H1 (cell line): ENCODE measurements around the gene VCP. TPM values are rescaled to one million over a fixed set of nuclear protein-coding genes. Genes with fewer than 3 reads are reported as not detected.

Experiments used
- CTCF ChIA-PET: fragments of 300-600 bp; sonication (Branson Sonifier 250); formaldehyde crosslinking; loops from one replicate; lab custom pipeline; 2021; ENCODE audit not compliant: partially characterized antibody; lab: Charles Lee
- POLR2A ChIA-PET: fragments of 300-600 bp; sonication (Branson Sonifier 250); formaldehyde crosslinking; loops from one replicate; lab custom pipeline; 2021; ENCODE audit warnings: inconsistent platforms; ENCODE audit not compliant: partially characterized antibody; lab: Charles Lee
- DNase-seq, 2 experiments: peaks; one replicate each; pipeline versions ENCODE4 v3.0.0 to v3.0.0-alpha.2; 2010 to 2022; ENCODE audit warnings: low spot score in 2 of 2, low read depth in 1 of 2, mixed read lengths in 1 of 2
- FAIRE-seq: peaks from 2 replicates; lab custom pipeline; 2011; peaks lifted over from hg19 to GRCh38; lab: Jason Lieb, UNC
- H2AFZ ChIP-seq: 2 replicates; pipeline ENCODE4 v1.8.1; 2012; ENCODE audit warnings: low read length, inconsistent platforms
- H2AK5ac ChIP-seq: 2 replicates; pipeline ENCODE4 v1.6.1; 2013; ENCODE audit warnings: low read depth, low read length
- H2BK120ac ChIP-seq: replicated peaks from 2 replicates; pipeline ENCODE3; 2013; ENCODE audit warnings: low read depth, low read length, inconsistent platforms
- H2BK12ac ChIP-seq: 2 replicates; pipeline ENCODE4 v1.6.1; 2013; ENCODE audit warnings: low read depth, low read length
- H2BK15ac ChIP-seq: 2 replicates; pipeline ENCODE4 v1.6.1; 2013; ENCODE audit warnings: low read length
- H2BK20ac ChIP-seq: 2 replicates; pipeline ENCODE4 v1.6.1; 2013; ENCODE audit warnings: low read length
- H2BK5ac ChIP-seq: 2 replicates; pipeline ENCODE4 v1.6.1; 2013; ENCODE audit warnings: low read depth, low read length
- H3K14ac ChIP-seq: 2 replicates; pipeline ENCODE4 v1.6.1; 2013; ENCODE audit warnings: inconsistent platforms; ENCODE audit not compliant: insufficient read length
- H3K18ac ChIP-seq: 2 replicates; pipeline ENCODE4 v1.6.1; 2013; ENCODE audit warnings: low read length; ENCODE audit errors: extremely low read depth
- H3K23ac ChIP-seq: 2 replicates; pipeline ENCODE4 v1.6.1; 2013; ENCODE audit warnings: inconsistent platforms; ENCODE audit not compliant: insufficient read length
- H3K23me2 ChIP-seq: 2 replicates; pipeline ENCODE4 v1.6.1; 2013; ENCODE audit warnings: low read depth, low read length
- H3K27ac ChIP-seq: 2 replicates; pipeline ENCODE4 v1.6.1; 2011; ENCODE audit warnings: low read depth, low read length, inconsistent platforms
- H3K27me3 ChIP-seq, 4 experiments: replicated peaks in 1 of 4; 1 replicate in 1 of 4; 2 replicates in 3 of 4; pipeline versions ENCODE4 v1.6.1 to v1.8.1; 2011 to 2013; ENCODE audit warnings: low read length in 3 of 4, mild to moderate bottlenecking in 3 of 4, inconsistent platforms in 2 of 4, mixed read lengths in 2 of 4, moderate library complexity in 1 of 4; ENCODE audit not compliant: control insufficient read depth in 3 of 4, insufficient read depth in 3 of 4; ENCODE audit errors: extremely low read depth in 1 of 4
- H3K36me3 ChIP-seq, 4 experiments: 2 replicates each; pipeline versions ENCODE4 v1.6.1 to v1.8.1; 2011 to 2013; ENCODE audit warnings: mild to moderate bottlenecking in 4 of 4, low read length in 3 of 4, moderate library complexity in 2 of 4, control low read depth in 1 of 4, inconsistent platforms in 1 of 4; ENCODE audit not compliant: insufficient read depth in 4 of 4, control insufficient read depth in 2 of 4
- H3K4ac ChIP-seq: replicated peaks from 2 replicates; pipeline ENCODE3; 2013; ENCODE audit warnings: low read length, low read depth, mixed read lengths, inconsistent platforms; ENCODE audit not compliant: insufficient read length
- H3K4me1 ChIP-seq, 4 experiments: replicated peaks in 1 of 4; 1 replicate in 1 of 4; 2 replicates in 3 of 4; pipeline versions ENCODE4 v1.6.1 to v1.8.1; 2011 to 2013; ENCODE audit warnings: low read length in 3 of 4, inconsistent platforms in 2 of 4, mixed read lengths in 1 of 4; ENCODE audit not compliant: insufficient read depth in 4 of 4, control insufficient read depth in 3 of 4
- H3K4me2 ChIP-seq, 2 experiments: 2 replicates each; pipeline versions ENCODE4 v1.6.1 to v1.8.1; 2011 to 2013; ENCODE audit warnings: low read depth in 2 of 2, low read length in 2 of 2, control low read depth in 1 of 2, inconsistent platforms in 1 of 2, mild to moderate bottlenecking in 1 of 2; ENCODE audit not compliant: insufficient read depth in 1 of 2
- H3K4me3 ChIP-seq, 4 experiments: fragments of 200-600, 300-600 bp in 1 of 4; sonication (generic), shearing (Covaris generic), sonication (Bioruptor Twin) in 1 of 4; 2 replicates each; pipeline versions ENCODE4 v1.5.1 to v1.8.1; 2011 to 2016; ENCODE audit warnings: low read length in 4 of 4, low read depth in 3 of 4, control low read depth in 2 of 4, inconsistent platforms in 2 of 4, mild to moderate bottlenecking in 2 of 4, mixed read lengths in 1 of 4, moderate library complexity in 1 of 4; ENCODE audit not compliant: insufficient read depth in 2 of 4; ENCODE audit errors: extremely low read depth in 1 of 4
- H3K56ac ChIP-seq: replicated peaks from 2 replicates; pipeline ENCODE3; 2013; ENCODE audit warnings: low read depth, mild to moderate bottlenecking, mixed read lengths, low read length, inconsistent platforms; ENCODE audit not compliant: insufficient read length
- H3K79me1 ChIP-seq: 2 replicates; pipeline ENCODE4 v1.6.1; 2013; ENCODE audit warnings: low read depth, low read length, control low read depth
- H3K79me2 ChIP-seq, 2 experiments: 2 replicates each; pipeline versions ENCODE4 v1.6.1 to v1.8.1; 2012 to 2013; ENCODE audit warnings: low read length in 2 of 2, mild to moderate bottlenecking in 2 of 2, inconsistent platforms in 1 of 2; ENCODE audit not compliant: insufficient read depth in 2 of 2, control insufficient read depth in 1 of 2
- H3K9ac ChIP-seq, 4 experiments: replicated peaks in 1 of 4; 1 replicate in 1 of 4; 2 replicates in 3 of 4; pipeline versions ENCODE4 v1.6.1 to v1.8.1; 2011 to 2013; ENCODE audit warnings: low read depth in 3 of 4, low read length in 3 of 4, control low read depth in 2 of 4, mild to moderate bottlenecking in 2 of 4, moderate library complexity in 2 of 4, inconsistent platforms in 1 of 4; ENCODE audit errors: extremely low read depth in 1 of 4
- H3K9me3 ChIP-seq, 2 experiments: 2 replicates each; pipeline versions ENCODE4 v1.6.1 to v1.8.1; 2012 to 2013; ENCODE audit warnings: mild to moderate bottlenecking in 2 of 2, moderate library complexity in 2 of 2, control low read depth in 1 of 2, inconsistent platforms in 1 of 2, low read depth in 1 of 2, low read length in 1 of 2, mixed read lengths in 1 of 2; ENCODE audit not compliant: insufficient read depth in 2 of 2
- H4K20me1 ChIP-seq, 2 experiments: replicated peaks in 1 of 2; 2 replicates each; pipeline versions ENCODE3 to v1.8.1; 2011 to 2013; ENCODE audit warnings: inconsistent platforms in 2 of 2, low read length in 2 of 2, mild to moderate bottlenecking in 1 of 2; ENCODE audit not compliant: insufficient read depth in 2 of 2, control insufficient read depth in 1 of 2
- H4K5ac ChIP-seq: 2 replicates; pipeline ENCODE4 v1.6.1; 2013; ENCODE audit warnings: low read length, low read depth, mixed read lengths, inconsistent platforms; ENCODE audit not compliant: insufficient read length
- H4K8ac ChIP-seq: 2 replicates; pipeline ENCODE4 v1.8.0; 2013; ENCODE audit warnings: mild to moderate bottlenecking, moderate library complexity, low read length, inconsistent platforms; ENCODE audit not compliant: insufficient read depth; ENCODE audit errors: extremely low read depth
- H4K91ac ChIP-seq: replicated peaks from 2 replicates; pipeline ENCODE3; 2013; ENCODE audit warnings: low read length, mixed read lengths, inconsistent platforms; ENCODE audit not compliant: insufficient read length
- ATF3 ChIP-seq: IDR thresholded peaks from 2 replicates; pipeline ENCODE4 v1.6.1; 2011; ENCODE audit warnings: low read depth, mild to moderate bottlenecking, low read length; ENCODE audit not compliant: insufficient read depth
- BCL11A ChIP-seq, 2 experiments: IDR thresholded peaks; one replicate each; pipeline ENCODE4 v1.6.1; 2011; ENCODE audit warnings: low read depth in 2 of 2, low read length in 2 of 2, mild to moderate bottlenecking in 2 of 2
- CHD2 ChIP-seq: IDR thresholded peaks from 2 replicates; pipeline ENCODE4 v1.6.1; 2012; ENCODE audit warnings: low read length, improper control_type of control experiment
- HDAC2 ChIP-seq, 2 experiments: fragments of 300-600 bp in 1 of 2; sonication (generic) in 1 of 2; IDR thresholded peaks; 2 replicates each; pipeline ENCODE4 v1.6.1; 2011 to 2012; ENCODE audit warnings: low read depth in 2 of 2, low read length in 2 of 2, mild to moderate bottlenecking in 2 of 2, moderate library complexity in 2 of 2, borderline replicate concordance in 1 of 2, inconsistent platforms in 1 of 2
- HDAC6 ChIP-seq: IDR thresholded peaks from one replicate; pipeline ENCODE4 v1.7.1; 2012; ENCODE audit warnings: low read depth, mild to moderate bottlenecking, inconsistent platforms, low read length, moderate library complexity
- JUN ChIP-seq: IDR thresholded peaks from 2 replicates; pipeline ENCODE4 v1.6.1; 2011; ENCODE audit warnings: low read depth, mild to moderate bottlenecking, improper control_type of control experiment, low read length
- JUND ChIP-seq: IDR thresholded peaks from 2 replicates; pipeline ENCODE4 v1.6.1; 2011; ENCODE audit warnings: mild to moderate bottlenecking, improper control_type of control experiment, low read length
- KDM1A ChIP-seq: fragments of 200-600, 300-600 bp; sonication (generic); IDR thresholded peaks from 2 replicates; pipeline ENCODE4 v1.7.1; 2016; ENCODE audit warnings: mild to moderate bottlenecking, low read length, borderline replicate concordance
- KDM5A ChIP-seq: fragments of 200-600 bp; IDR thresholded peaks from 2 replicates; pipeline ENCODE4 v1.7.1; 2012; ENCODE audit warnings: mild to moderate bottlenecking, low read length, inconsistent platforms, mixed read lengths
- POLR2A ChIP-seq, 2 experiments: IDR thresholded peaks; 1 replicate in 1 of 2; 2 replicates in 1 of 2; pipeline ENCODE4 v1.6.1; 2011; ENCODE audit warnings: low read depth in 2 of 2, low read length in 2 of 2, mild to moderate bottlenecking in 2 of 2; ENCODE audit errors: control extremely low read depth in 1 of 2
- POLR2AphosphoS5 ChIP-seq: IDR thresholded peaks from 2 replicates; pipeline ENCODE4 v1.6.1; 2011; ENCODE audit warnings: low read depth, low read length
- RFX5 ChIP-seq: IDR thresholded peaks from 2 replicates; pipeline ENCODE4 v1.6.1; 2011; ENCODE audit warnings: low read depth, low read length, improper control_type of control experiment, borderline replicate concordance
- RNF2 ChIP-seq: fragments of 200-900, 300-1000 bp; sonication (generic); IDR thresholded peaks from 2 replicates; pipeline ENCODE4 v1.7.1; 2016; ENCODE audit warnings: borderline replicate concordance, low read depth, mild to moderate bottlenecking, antibody characterized with exemption, low read length; ENCODE audit not compliant: poor library complexity, severe bottlenecking; ENCODE audit errors: missing control alignments
- TBP ChIP-seq: IDR thresholded peaks from 2 replicates; pipeline ENCODE4 v1.6.1; 2011; ENCODE audit warnings: low read depth, low read length, improper control_type of control experiment
- WGBS, 2 experiments: shearing (Covaris generic) in 1 of 2; methylation state at CpG; one replicate each; pipeline versions ENCODE4 v1.1.6 to v1.1.7; 2013 to 2015; ENCODE audit warnings: low lambda C conversion rate in 2 of 2, mixed read lengths in 2 of 2, inconsistent platforms in 1 of 2, low coverage in 1 of 2, missing lambda C conversion rate in 1 of 2; ENCODE audit not compliant: insufficient replicate concordance in 2 of 2, insufficient coverage in 1 of 2, insufficient read length in 1 of 2; ENCODE audit errors: extremely low coverage in 1 of 2, missing lambda C conversion rate in 1 of 2; 5-methylcytosine and 5-hydroxymethylcytosine counted together
- polyA plus RNA-seq, 7 experiments: library from polyadenylated mRNA; depleted of rRNA in 3 of 7; stranded (reverse) in 5 of 7; unstranded in 2 of 7; fragments of >200 nt in 5 of 7; fragments of 200-250 nt in 2 of 7; gene quantifications; 1 replicate in 5 of 7; 2 replicates in 1 of 7; 4 replicates in 1 of 7; pipeline versions ENCODE4 v1.2.1 to v1.2.3, GENCODE V29; 2011 to 2013; ENCODE audit warnings: missing spikeins in 2 of 7, mixed read lengths in 2 of 7
- total RNA-seq: library from RNA; stranded (reverse); fragmentation: NEBNext Ultra II Directional; extraction: Animal tissue kit (Norgen Biotek cat#: 25700); gene quantifications from 2 replicates; pipeline ENCODE4 v1.2.1, GENCODE V29; 2021

The VCP gene
- total and polyA plus RNA-seq, 2 of the 8 experiments (the other 6 are each of a cell fraction or from before 2014, with no cell fraction given), result 173 to 375 TPM

GRCh38 chr9:35076848-35077247 lies 4.4 kb upstream of the VCP start:
- Histone ChIP-seq H3K9me3 (no peaks in the 10 kb centered on the region), H3K79me1 (peaks cover 8% of the 10 kb centered on the region), H2BK20ac (no peak overlapping the region), H3K14ac (no peak overlapping the region), H3K9ac (no peak overlapping the region), H2BK15ac (no peak overlapping the region), H2BK120ac (no peak overlapping the region), H3K23ac (no peak overlapping the region), H3K79me2 (peaks cover 8 to 25% of the 10 kb centered on the region in 2 experiments), H3K18ac (no peak overlapping the region), H4K20me1 (no peaks in the 10 kb centered on the region), H4K8ac (no peak overlapping the region; the same call in 1 of the 2 replicates), H3K4ac (no peak overlapping the region), H3K23me2 (peaks cover 13% of the 10 kb centered on the region), H2AFZ (no peak overlapping the region), H3K4me1 (peaks cover 0 to 16% (median 5%) of the 10 kb centered on the region in 4 experiments; a peak in 4 of 7 replicates), H2AK5ac (no peak overlapping the region), H3K4me2 (no peak overlapping the region), H4K91ac (no peak overlapping the region), H3K27me3 (no peaks in the 10 kb centered on the region), H3K4me3 (no peak overlapping the region), H3K56ac (no peak overlapping the region), H2BK5ac (no peak overlapping the region), H2BK12ac (no peak overlapping the region), H3K36me3 (peaks cover 19 to 42% (median 36%) of the 10 kb centered on the region in 4 experiments), H3K27ac (no peak overlapping the region), H4K5ac (no peak overlapping the region)
- DNase-seq (no peak), FAIRE-seq (no peak)
- CTCF ChIA-PET, result interaction anchor here (1.0 to 6.7 kb wide), 5 partner anchors 15 to 317 kb away, joined by 3 to 46 read pairs (median 6); partner anchors contain the start of gene PIGO
- POLR2A ChIA-PET, result interaction anchor here (0.9 to 17.6 kb wide), 2 partner anchors 10 to 22 kb away, joined by 4 to 440 read pairs; partner anchors contain the start of genes PIGO and STOML2
- 86% methylated on average over 4 of the region's 4 CpGs; no CpG with 5 or more reads in 1 of the 2 experiments for WGBS, 2 experiments
- no peak for TF ChIP-seq BCL11A (IDR thresholded peaks at IDR 0.05; ENCODE audit: low read depth in 2 of 2, low read length in 2 of 2)
- TF ChIP-seq JUN, result no peak
- TF ChIP-seq KDM1A, result no peak
- no peak for TF ChIP-seq HDAC6
- no peak for TF ChIP-seq RNF2
- TF ChIP-seq KDM5A, result no peak
- TF ChIP-seq ATF3, result no peak
- TF ChIP-seq CHD2, result no peak
- no peak for TF ChIP-seq POLR2A (IDR thresholded peaks at IDR 0.05; ENCODE audit: control extremely low read depth in 1 of 2, low read depth in 2 of 2, low read length in 2 of 2)
- no peak for TF ChIP-seq TBP
- TF ChIP-seq POLR2AphosphoS5, result no peak
- no peak for TF ChIP-seq JUND
- TF ChIP-seq RFX5, result no peak
- TF ChIP-seq HDAC2 (IDR thresholded peaks at IDR 0.05; ENCODE audit: borderline replicate concordance in 1 of 2, low read depth in 2 of 2, low read length in 2 of 2), result no peak
